Vagina (tissue), 2 donors: ENCODE measurements around the gene ZFHX3. TPM values are rescaled to one million over a fixed set of nuclear protein-coding genes. Genes with fewer than 3 reads are reported as not detected.

Experiments used
- DNase-seq, 2 donors: peaks; one replicate each; pipeline ENCODE4 v3.0.0-alpha.2; 2017; ENCODE audit errors: extremely low spot score in 2 of 2
- H3K27ac ChIP-seq: fragments of 200-600 bp; sonication (generic); one replicate; pipeline ENCODE4 v1.5.1; 2019
- H3K27me3 ChIP-seq: fragments of 200-600 bp; sonication (generic); one replicate; pipeline ENCODE4 v1.5.1; 2019
- H3K36me3 ChIP-seq, 2 donors: fragments of 200-600 bp; sonication (generic); one replicate each; pipeline ENCODE4 v1.5.1; 2017 to 2019
- H3K4me1 ChIP-seq: fragments of 200-600 bp; sonication (generic); one replicate; pipeline ENCODE4 v1.5.1; 2019
- H3K4me3 ChIP-seq, 2 donors: fragments of 200-600 bp; sonication (generic); 1 replicate in 1 of 2; 2 replicates in 1 of 2; pipeline ENCODE4 v1.5.1; 2016 to 2019
- H3K9me3 ChIP-seq: fragments of 200-600 bp; sonication (generic); one replicate; pipeline ENCODE4 v1.5.1; 2019
- CTCF ChIP-seq, 3 experiments: fragments of 450-650 bp in 2 of 3; fragments of 200-600 bp in 1 of 3; sonication (generic) in 1 of 3; IDR thresholded peaks; one replicate each; pipeline ENCODE4 v1.5.1; 2017 to 2019; ENCODE audit warnings: antibody characterized with exemption in 3 of 3, mild to moderate bottlenecking in 2 of 3, moderate library complexity in 2 of 3
- POLR2A ChIP-seq, 2 donors: fragments of 450-650 bp; IDR thresholded peaks; one replicate each; pipeline ENCODE4 v1.6.1; 2017; ENCODE audit warnings: antibody characterized with exemption in 2 of 2, mild to moderate bottlenecking in 2 of 2, moderate library complexity in 2 of 2
- POLR2AphosphoS5 ChIP-seq, 2 donors: sonication (generic); formaldehyde crosslinking; IDR thresholded peaks; one replicate each; pipeline ENCODE4 v1.9.0; 2017; ENCODE audit warnings: antibody characterized with exemption in 2 of 2, mild to moderate bottlenecking in 2 of 2, low read depth in 1 of 2; ENCODE audit not compliant: insufficient read depth in 1 of 2
- intact Hi-C: fragments of 100-400 bp; cut with DNase I; formaldehyde crosslinking; loops from one replicate; pipeline ENCODE4 v1.15.1; 2023
- total RNA-seq: library from RNA; depleted of rRNA; stranded (reverse); fragments of >200 nt; gene quantifications from one replicate; pipeline ENCODE4 v1.2.3, GENCODE V29; 2016

Gene ZFHX3
- total RNA-seq, 1 donor from 2014 or later: 28.0 TPM

DNA sequence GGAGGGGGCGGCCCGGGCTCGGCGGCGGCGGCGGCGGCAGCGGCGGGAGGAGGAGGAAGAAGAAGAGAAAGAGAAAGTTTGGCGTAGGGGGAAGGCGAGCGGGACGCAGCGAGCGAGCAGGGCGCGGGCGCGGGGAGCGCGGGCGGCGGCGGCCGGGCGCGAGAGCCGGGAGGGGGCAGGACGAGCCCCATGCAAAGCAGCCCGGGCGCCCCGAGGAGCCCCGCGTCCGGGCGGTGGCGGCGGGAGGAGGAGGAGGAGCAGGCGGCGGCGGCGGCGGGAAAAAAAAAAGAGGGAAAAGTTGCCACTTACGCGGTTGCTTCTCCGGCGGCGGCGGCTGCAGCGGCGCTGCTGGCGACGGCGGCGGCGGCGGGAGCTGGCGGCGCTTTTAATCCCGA is 10.3 kb upstream of the ZFHX3 start:
- TF ChIP-seq CTCF (IDR thresholded peaks at IDR 0.05) (no peak), POLR2AphosphoS5 (IDR thresholded peaks at IDR 0.05; ENCODE audit: insufficient read depth in 1 of 2, low read depth in 1 of 2) (no peak), POLR2A (IDR thresholded peaks at IDR 0.05) (no peak)
- H3K4me1 ChIP-seq: peaks cover 38% of the 10 kb centered on the region
- no peaks in the 10 kb centered on the region for H3K27me3 ChIP-seq
- intact Hi-C loops: no loop called here
- no peaks in the 10 kb centered on the region for H3K36me3 ChIP-seq
- H3K9me3 ChIP-seq: no peaks in the 10 kb centered on the region
- DNase-seq: no peak
- H3K4me3 ChIP-seq: peak overlapping the region; percentile 54 to 76
- peak overlapping the region; percentile 93 for H3K27ac ChIP-seq

DNA sequence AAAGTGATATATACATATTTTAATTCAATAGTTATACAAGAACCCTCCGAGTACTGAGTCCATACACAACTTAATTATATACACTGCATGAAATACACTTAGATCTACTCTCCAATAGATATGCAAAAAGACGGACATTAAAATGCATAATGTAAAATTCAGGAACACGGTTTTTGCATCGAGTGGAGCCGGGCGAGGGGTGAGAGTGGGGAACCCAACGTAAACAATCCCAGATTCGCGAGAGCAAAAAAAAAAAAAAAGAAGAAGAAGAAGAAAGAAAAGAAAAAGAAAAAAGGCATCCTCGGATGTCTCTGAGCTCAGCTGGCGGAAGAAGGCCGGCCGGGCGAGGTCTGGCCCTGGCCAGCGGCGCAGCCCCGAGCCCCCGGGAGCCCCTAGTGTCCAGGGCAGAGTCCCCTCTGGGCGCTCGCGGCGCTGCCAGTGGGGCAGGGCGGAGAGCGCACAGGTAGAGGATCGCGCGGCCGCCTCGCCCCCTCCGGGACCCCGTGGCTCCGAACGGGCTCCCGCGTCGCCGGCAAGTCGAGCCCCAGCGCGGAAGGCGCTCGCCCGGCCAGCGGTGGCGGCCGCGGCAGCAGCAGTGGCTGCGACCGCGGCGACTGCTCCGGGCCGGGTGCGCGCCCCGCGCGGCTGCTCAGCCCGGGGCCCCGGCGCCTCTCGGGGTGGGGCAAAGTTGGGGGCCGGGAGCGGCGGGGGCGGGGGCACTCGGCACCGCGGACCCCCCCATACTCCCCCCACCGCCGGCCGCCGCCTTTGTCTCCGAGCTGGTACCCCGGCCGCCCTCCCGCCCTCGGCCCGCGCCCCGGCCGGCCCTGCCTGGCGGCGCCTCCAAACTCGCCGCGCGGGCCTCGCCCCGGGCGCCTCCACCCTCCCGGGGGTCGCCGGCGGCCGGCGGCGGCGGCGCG is 9.6 kb upstream of the ZFHX3 start:
- Histone ChIP-seq H3K27ac (peak overlapping the region; percentile 93), H3K36me3 (no peaks in the 10 kb centered on the region), H3K27me3 (no peaks in the 10 kb centered on the region), H3K9me3 (no peaks in the 10 kb centered on the region), H3K4me1 (peaks cover 41% of the 10 kb centered on the region), H3K4me3 (peak overlapping the region; percentile 54 to 76)
- TF ChIP-seq POLR2A (IDR thresholded peaks at IDR 0.05) (peak in 1 of 2 donors; percentile 8), POLR2AphosphoS5 (IDR thresholded peaks at IDR 0.05; ENCODE audit: insufficient read depth in 1 of 2, low read depth in 1 of 2) (peak; percentile 22 to 40), CTCF (IDR thresholded peaks at IDR 0.05) (no peak)
- intact Hi-C loops: no loop called here
- no peak for DNase-seq

GRCh38 chr16:73056921-73057290 is 9.0 kb upstream of the ZFHX3 start:
- Histone ChIP-seq H3K36me3 (no peaks in the 10 kb centered on the region), H3K4me1 (peaks cover 41% of the 10 kb centered on the region), H3K4me3 (peak overlapping the region; percentile 54 to 76), H3K9me3 (no peaks in the 10 kb centered on the region), H3K27ac (peak overlapping the region; percentile 93), H3K27me3 (no peaks in the 10 kb centered on the region)
- intact Hi-C loops: no loop called here
- TF ChIP-seq POLR2A (IDR thresholded peaks at IDR 0.05) (no peak), POLR2AphosphoS5 (IDR thresholded peaks at IDR 0.05; ENCODE audit: insufficient read depth in 1 of 2, low read depth in 1 of 2) (no peak), CTCF (IDR thresholded peaks at IDR 0.05) (no peak)
- DNase-seq: no peak

DNA sequence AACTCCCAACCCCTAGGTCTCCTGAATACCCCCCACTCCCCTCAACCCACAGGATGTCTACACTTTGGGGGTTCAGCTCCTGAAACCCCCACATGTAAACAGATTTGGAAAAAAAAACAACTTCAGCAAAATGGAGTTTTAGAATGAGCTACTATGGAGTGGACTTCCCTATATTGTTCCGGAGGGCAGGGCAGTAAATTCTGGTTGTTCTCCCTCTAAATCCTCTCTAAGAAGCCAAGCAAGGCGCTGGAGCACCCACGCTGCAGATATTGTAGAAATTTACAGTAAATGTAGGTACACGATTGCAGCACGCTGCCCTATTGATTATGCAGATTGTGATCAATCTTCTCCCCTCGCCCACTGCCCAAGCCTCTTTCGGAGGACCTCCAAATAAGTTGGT is 8.5 kb upstream of the ZFHX3 start:
- H3K27me3 ChIP-seq: no peaks in the 10 kb centered on the region
- intact Hi-C loops: no loop called here
- peak overlapping the region; percentile 54 to 76 for H3K4me3 ChIP-seq
- H3K36me3 ChIP-seq: no peaks in the 10 kb centered on the region
- TF ChIP-seq CTCF (IDR thresholded peaks at IDR 0.05): no peak
- no peak for TF ChIP-seq POLR2A (IDR thresholded peaks at IDR 0.05)
- TF ChIP-seq POLR2AphosphoS5 (IDR thresholded peaks at IDR 0.05; ENCODE audit: insufficient read depth in 1 of 2, low read depth in 1 of 2): no peak
- peaks cover 41% of the 10 kb centered on the region for H3K4me1 ChIP-seq
- peak overlapping the region; percentile 93 for H3K27ac ChIP-seq
- DNase-seq: no peak
- H3K9me3 ChIP-seq: no peaks in the 10 kb centered on the region
